ENCODE data around the gene TCL1A. TPM values are rescaled to one million over a fixed set of nuclear protein-coding genes. Genes with fewer than 3 reads are reported as not detected.

The TCL1A gene
- total RNA-seq, 4 donors from 2014 or later = not detected

DNA sequence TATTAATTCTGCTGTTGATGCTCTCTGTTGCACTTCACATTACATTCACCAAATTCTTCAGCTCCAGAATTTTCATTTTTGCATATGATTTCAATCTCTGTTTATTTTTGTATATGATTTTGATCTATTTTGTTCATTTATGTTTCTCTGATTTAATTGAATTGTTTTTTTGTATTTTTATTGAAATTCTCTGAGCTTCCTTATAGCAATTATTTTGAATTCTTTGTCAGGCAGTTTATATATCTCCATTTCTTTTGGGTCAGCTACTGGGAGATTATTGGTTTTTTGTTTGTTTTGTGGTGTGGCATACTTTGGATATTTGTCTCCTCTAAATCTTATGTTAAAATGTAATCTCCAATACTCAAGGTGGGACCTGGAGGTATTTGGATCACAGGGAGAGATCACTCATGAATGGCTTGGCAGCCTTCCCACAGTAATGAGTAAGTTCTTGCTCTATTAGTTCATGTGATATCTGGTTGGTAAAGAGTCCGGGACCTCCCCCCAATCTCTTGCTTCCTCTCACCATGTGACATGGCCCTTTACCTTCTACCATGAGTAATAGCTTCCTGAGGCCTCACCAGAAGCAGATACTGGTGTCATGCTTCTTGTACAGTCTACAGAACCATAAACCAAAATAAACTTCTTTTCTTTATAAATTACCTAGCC, 8.7 kb upstream of the TCL1A start:
- TF ChIP-seq, protein P1, sequence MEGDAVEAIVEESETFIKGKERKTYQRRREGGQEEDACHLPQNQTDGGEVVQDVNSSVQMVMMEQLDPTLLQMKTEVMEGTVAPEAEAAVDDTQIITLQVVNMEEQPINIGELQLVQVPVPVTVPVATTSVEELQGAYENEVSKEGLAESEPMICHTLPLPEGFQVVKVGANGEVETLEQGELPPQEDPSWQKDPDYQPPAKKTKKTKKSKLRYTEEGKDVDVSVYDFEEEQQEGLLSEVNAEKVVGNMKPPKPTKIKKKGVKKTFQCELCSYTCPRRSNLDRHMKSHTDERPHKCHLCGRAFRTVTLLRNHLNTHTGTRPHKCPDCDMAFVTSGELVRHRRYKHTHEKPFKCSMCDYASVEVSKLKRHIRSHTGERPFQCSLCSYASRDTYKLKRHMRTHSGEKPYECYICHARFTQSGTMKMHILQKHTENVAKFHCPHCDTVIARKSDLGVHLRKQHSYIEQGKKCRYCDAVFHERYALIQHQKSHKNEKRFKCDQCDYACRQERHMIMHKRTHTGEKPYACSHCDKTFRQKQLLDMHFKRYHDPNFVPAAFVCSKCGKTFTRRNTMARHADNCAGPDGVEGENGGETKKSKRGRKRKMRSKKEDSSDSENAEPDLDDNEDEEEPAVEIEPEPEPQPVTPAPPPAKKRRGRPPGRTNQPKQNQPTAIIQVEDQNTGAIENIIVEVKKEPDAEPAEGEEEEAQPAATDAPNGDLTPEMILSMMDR (IDR thresholded peaks at IDR 0.05; ENCODE audit: low read depth) = no peak

DNA sequence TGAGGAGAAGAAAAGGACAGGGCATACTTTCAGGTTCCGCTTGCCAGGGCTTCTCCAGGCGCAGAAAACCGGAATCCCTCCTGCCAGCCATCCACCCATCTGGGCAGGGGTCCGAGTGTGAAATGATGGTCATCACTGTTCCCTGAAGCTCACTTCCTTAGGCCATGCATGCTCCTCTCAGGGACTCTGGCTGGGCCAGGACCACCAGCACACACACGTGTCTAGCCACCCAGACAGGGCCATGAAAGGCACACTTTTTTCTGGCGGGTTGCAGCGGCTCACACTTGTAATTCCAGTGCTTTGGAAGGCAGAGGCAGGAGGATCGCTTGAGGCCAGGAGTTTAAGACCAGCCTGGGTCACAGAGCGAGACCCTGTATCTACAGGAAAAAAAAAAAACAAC, 1.5 kb downstream of the TCL1A start:
- TF ChIP-seq, protein P1 (IDR thresholded peaks at IDR 0.05; ENCODE audit: low read depth) = no peak

DNA sequence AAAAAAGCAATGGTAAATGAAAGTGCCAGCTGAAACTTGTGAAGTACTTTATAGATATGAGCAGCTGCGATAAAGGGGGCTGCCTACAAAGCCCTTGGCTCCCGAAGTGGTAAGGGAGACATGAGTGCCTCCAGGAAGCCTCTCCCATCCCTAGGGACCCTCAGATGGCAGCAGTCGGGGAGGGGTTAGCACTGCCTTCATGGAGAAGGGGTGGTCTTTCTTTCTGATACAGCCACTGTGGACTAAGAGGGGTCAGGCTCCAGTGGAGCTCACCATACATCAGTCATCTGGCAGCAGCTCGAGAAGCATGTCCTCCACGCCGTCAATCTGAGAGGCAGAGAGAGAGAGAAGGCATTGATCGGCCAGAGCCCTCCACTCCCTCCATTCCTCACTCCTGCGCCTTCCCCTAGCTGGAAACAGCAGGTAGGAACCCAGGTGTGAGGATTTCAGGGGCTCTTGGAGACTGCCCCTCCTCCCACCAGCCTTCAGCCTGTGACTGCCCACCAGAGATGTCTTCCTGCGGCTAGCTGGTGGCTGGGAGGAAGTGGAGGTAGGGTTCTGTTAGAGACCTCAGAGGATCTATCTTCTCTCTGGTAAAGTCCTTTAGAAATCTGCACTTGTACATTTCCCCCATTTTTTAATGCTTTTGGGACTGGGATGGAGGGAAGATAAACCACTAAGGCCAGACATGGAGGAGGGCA, 2.3 kb downstream of the TCL1A start:
- TF ChIP-seq, protein P1 (IDR thresholded peaks at IDR 0.05; ENCODE audit: low read depth) = no peak

DNA sequence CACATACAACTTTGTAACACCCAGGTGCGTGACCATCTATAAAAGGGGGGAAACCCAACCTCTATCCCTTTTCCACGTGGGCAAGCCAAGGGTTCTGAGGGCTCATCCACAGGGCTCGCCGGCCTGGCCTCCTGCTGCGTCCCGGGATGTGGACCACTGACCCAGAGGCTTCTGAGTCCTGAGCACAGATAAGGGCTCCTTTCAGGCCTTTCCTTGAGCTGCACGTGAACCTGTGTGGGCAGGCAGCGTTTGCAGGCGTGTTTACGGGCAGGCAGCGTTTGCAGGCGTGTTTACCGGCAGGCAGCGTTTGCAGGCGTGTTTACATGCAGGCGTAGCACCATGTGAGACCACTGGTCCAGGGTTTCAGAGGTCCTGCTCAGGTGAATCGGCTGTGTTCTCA, 3.8 kb downstream of the TCL1A start:
- TF ChIP-seq, protein P1 (IDR thresholded peaks at IDR 0.05; ENCODE audit: low read depth) = no peak

DNA sequence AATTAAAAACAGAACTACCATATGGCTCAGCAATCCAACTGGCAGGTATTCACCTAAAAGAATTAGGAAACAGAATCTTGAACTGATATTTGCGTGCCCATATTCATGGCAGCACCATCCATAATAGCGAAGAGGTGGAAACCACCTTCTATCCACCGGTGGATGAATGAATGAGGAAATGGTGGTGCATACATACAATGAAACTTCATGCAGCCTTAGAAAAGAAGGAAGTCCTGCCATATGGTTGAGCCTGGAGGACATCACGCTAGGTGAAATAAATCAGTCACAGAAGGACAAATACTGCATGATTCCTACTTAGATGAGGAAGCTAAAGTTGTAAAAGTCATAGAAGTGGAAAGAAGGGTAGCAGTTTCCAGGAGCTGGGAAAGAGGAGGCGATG, 6.6 kb downstream of the TCL1A start:
- TF ChIP-seq, protein P1 (IDR thresholded peaks at IDR 0.05; ENCODE audit: low read depth) = no peak

DNA sequence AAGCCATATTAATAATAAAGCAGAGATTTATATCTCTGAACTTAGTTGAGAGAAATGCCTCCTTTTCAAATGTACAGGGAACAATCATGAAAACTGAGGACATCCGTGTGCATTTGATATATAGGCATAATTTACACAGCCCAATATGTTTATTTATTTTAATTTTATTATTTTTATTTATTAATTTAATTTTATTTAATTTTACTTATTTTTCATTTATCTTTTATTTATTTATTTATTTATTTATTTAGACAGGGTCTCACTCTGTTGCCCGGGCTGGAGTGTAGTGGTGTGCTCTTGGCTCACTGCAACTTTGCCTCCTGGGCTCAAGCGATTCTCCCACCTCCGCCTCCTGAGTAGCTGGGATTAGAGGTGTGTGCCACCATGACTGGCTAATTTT, 8.4 kb downstream of the TCL1A start:
- TF ChIP-seq, protein P1 (IDR thresholded peaks at IDR 0.05; ENCODE audit: low read depth) = no peak

DNA sequence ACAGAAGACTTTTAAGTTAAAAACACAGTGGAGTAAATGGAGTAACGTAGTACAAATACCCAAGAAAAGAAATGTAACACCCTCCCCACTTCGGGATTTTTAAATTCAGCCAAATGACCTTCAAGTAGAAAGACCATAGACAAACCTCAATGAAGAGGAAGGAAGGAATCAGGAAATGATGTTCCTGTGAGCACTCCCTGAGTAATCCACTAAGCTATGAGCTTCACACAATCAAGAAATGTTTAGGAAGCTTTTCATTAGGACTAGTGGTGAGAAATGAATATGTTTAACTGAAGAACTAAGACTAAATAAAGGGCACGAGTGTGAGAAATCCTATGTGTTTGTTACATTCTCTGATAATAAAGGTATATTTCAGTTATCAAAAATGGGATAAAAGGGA, 10.1 kb downstream of the TCL1A start:
- TF ChIP-seq, protein P1 (IDR thresholded peaks at IDR 0.05; ENCODE audit: low read depth) = no peak
